CD4-positive, alpha-beta T cell treated with Interleukin-2 at 100 ng/mL for 4 hours (primary cell): ENCODE data around the gene SCAMP4.

Experiments used
- DNase-seq: peaks from one replicate; pipeline ENCODE4 v3.0.0-alpha.2; 2020; ENCODE audit warnings: low spot score

Gene SCAMP4

GRCh38 chr19:1912760-1913505 lies 7.7 kb downstream of the SCAMP4 start:
- no peak for DNase-seq

GRCh38 chr19:1913781-1914577 lies 8.8 kb downstream of the SCAMP4 start:
- no peak for DNase-seq

GRCh38 chr19:1914826-1915341 lies 9.7 kb downstream of the SCAMP4 start:
- no peak for DNase-seq

- no peak for DNase-seq
Measured at GRCh38 chr19:1917146-1917545, 11.9 kb downstream of the SCAMP4 start.

- no peak for DNase-seq
Measured at GRCh38 chr19:1917926-1918325, 12.7 kb downstream of the SCAMP4 start.

- no peak for DNase-seq
Measured at GRCh38 chr19:1918975-1919374, 13.8 kb downstream of the SCAMP4 start.

GRCh38 chr19:1920644-1921043 lies 15.4 kb downstream of the SCAMP4 start:
- no peak for DNase-seq

GRCh38 chr19:1921326-1921725 lies 16.1 kb downstream of the SCAMP4 start:
- DNase-seq, result no peak

GRCh38 chr19:1921825-1922224 lies 16.6 kb downstream of the SCAMP4 start:
- DNase-seq, result no peak

GRCh38 chr19:1922803-1923202 lies 17.6 kb downstream of the SCAMP4 start:
- no peak for DNase-seq

- DNase-seq, result peak; percentile 24
Measured at GRCh38 chr19:1923319-1923718, 18.1 kb downstream of the SCAMP4 start.

GRCh38 chr19:1924320-1924961 lies 19.2 kb downstream of the SCAMP4 start:
- no peak for DNase-seq

GRCh38 chr19:1925544-1925943 lies 20.3 kb downstream of the SCAMP4 start:
- no peak for DNase-seq

GRCh38 chr19:1929021-1929742 lies 24.0 kb downstream of the SCAMP4 start:
- DNase-seq, result peak; percentile 83

GRCh38 chr19:1931445-1931844 lies 26.2 kb downstream of the SCAMP4 start:
- DNase-seq, result no peak

- DNase-seq, result no peak
Measured at GRCh38 chr19:1932395-1932794, 27.2 kb downstream of the SCAMP4 start.

GRCh38 chr19:1933244-1933643 lies 28.0 kb downstream of the SCAMP4 start:
- no peak for DNase-seq

GRCh38 chr19:1933942-1934341 lies 28.7 kb downstream of the SCAMP4 start:
- no peak for DNase-seq

- no peak for DNase-seq
Measured at GRCh38 chr19:1935484-1936208, 30.4 kb downstream of the SCAMP4 start.

GRCh38 chr19:1936430-1936829 lies 31.2 kb downstream of the SCAMP4 start:
- DNase-seq, result no peak

- no peak for DNase-seq
Measured at GRCh38 chr19:1936916-1937610, 31.9 kb downstream of the SCAMP4 start.
